ENCODE results near the gene ARID1B.

The ARID1B gene

GRCh38 chr6:157125531-157125930, 348.4 kb downstream of the ARID1B start:
- Histone ChIP-seq H3K4me1 (ENCODE audit: control insufficient read depth, low read depth, low read length) (no peaks in the 10 kb centered on the region), H3K27me3 (ENCODE audit: control insufficient read depth, insufficient read depth, low read length) (no peaks in the 10 kb centered on the region), H3K36me3 (ENCODE audit: control insufficient read depth, low read depth, low read length) (no peaks in the 10 kb centered on the region), H3K4me3 (ENCODE audit: low read length) (no peak overlapping the region), H3K9me3 (ENCODE audit: control insufficient read depth, low read depth, low read length) (no peaks in the 10 kb centered on the region), H3K27ac (ENCODE audit: low read length) (no peak overlapping the region), H3K9ac (ENCODE audit: low read length) (no peak overlapping the region)

- H3K27me3 ChIP-seq (ENCODE audit: control insufficient read depth, insufficient read depth, low read length): no peaks in the 10 kb centered on the region
- H3K36me3 ChIP-seq (ENCODE audit: control insufficient read depth, low read depth, low read length): no peaks in the 10 kb centered on the region
- H3K9ac ChIP-seq (ENCODE audit: low read length): no peak overlapping the region
- H3K27ac ChIP-seq (ENCODE audit: low read length): no peak overlapping the region
- H3K4me1 ChIP-seq (ENCODE audit: control insufficient read depth, low read depth, low read length): no peaks in the 10 kb centered on the region
- H3K9me3 ChIP-seq (ENCODE audit: control insufficient read depth, low read depth, low read length): no peaks in the 10 kb centered on the region
- H3K4me3 ChIP-seq (ENCODE audit: low read length): no peak overlapping the region
Observed at GRCh38 chr6:157126183-157127098, 349.3 kb downstream of the ARID1B start.

DNA sequence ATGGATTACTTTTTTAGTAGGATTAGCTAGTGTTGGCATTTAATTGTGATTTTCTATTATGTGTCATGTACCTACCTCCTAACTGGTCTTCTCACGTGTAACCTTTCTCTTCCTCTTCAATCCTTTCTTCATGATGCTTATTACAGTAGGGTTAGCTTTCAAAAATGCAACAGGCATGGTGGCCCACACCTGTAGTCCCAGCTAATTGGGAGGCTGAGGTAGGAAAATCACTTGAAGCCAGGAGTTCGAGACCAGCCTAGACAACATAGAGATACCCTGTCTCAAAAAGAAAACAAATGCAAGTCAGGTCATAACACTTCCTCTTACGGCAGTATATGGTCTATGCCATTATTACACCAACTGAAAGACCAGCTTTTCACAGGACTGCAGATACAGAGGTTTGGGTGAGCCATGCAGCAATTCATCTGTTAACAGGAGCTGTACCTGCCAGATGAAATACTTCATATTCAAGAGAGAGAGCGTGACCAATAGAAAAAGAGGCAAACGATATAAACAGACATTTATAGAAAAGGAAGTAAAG, 351.1 kb downstream of the ARID1B start:
- Histone ChIP-seq H3K4me3 (ENCODE audit: low read length) (no peak overlapping the region), H3K9ac (ENCODE audit: low read length) (no peak overlapping the region), H3K27ac (ENCODE audit: low read length) (no peak overlapping the region), H3K4me1 (ENCODE audit: control insufficient read depth, low read depth, low read length) (no peaks in the 10 kb centered on the region), H3K27me3 (ENCODE audit: control insufficient read depth, insufficient read depth, low read length) (no peaks in the 10 kb centered on the region), H3K36me3 (ENCODE audit: control insufficient read depth, low read depth, low read length) (peaks cover 5% of the 10 kb centered on the region), H3K9me3 (ENCODE audit: control insufficient read depth, low read depth, low read length) (no peaks in the 10 kb centered on the region)

- Histone ChIP-seq H3K36me3 (ENCODE audit: control insufficient read depth, low read depth, low read length) (peaks cover 23% of the 10 kb centered on the region), H3K4me1 (ENCODE audit: control insufficient read depth, low read depth, low read length) (no peaks in the 10 kb centered on the region), H3K27ac (ENCODE audit: low read length) (no peak overlapping the region), H3K27me3 (ENCODE audit: control insufficient read depth, insufficient read depth, low read length) (no peaks in the 10 kb centered on the region), H3K9ac (ENCODE audit: low read length) (no peak overlapping the region), H3K4me3 (ENCODE audit: low read length) (no peak overlapping the region), H3K9me3 (ENCODE audit: control insufficient read depth, low read depth, low read length) (no peaks in the 10 kb centered on the region)
Observed at GRCh38 chr6:157131250-157131649, 354.1 kb downstream of the ARID1B start.

DNA sequence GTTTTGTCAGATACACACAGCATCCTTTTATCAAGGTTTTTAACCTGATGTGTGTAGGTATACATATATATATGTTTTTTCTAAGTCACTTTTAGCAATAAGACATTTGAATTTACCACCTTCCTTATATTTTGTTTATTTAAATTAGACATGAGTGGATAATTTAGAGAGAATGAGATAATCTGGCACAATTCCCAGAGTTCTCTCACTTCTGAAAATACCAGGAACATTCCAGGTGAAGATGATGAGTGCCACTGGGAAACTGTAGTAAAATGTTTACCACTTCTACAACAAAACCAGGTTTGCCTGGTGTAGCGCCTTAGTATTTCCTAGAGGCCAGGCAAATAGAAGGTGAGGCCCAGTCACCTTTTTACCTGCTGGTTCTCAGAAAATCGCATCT, 356.7 kb downstream of the ARID1B start:
- H3K4me1 ChIP-seq (ENCODE audit: control insufficient read depth, low read depth, low read length): no peaks in the 10 kb centered on the region
- peaks cover 23% of the 10 kb centered on the region for H3K36me3 ChIP-seq (ENCODE audit: control insufficient read depth, low read depth, low read length)
- no peaks in the 10 kb centered on the region for H3K9me3 ChIP-seq (ENCODE audit: control insufficient read depth, low read depth, low read length)
- no peak overlapping the region for H3K9ac ChIP-seq (ENCODE audit: low read length)
- H3K4me3 ChIP-seq (ENCODE audit: low read length): no peak overlapping the region
- H3K27ac ChIP-seq (ENCODE audit: low read length): no peak overlapping the region
- H3K27me3 ChIP-seq (ENCODE audit: control insufficient read depth, insufficient read depth, low read length): no peaks in the 10 kb centered on the region

DNA sequence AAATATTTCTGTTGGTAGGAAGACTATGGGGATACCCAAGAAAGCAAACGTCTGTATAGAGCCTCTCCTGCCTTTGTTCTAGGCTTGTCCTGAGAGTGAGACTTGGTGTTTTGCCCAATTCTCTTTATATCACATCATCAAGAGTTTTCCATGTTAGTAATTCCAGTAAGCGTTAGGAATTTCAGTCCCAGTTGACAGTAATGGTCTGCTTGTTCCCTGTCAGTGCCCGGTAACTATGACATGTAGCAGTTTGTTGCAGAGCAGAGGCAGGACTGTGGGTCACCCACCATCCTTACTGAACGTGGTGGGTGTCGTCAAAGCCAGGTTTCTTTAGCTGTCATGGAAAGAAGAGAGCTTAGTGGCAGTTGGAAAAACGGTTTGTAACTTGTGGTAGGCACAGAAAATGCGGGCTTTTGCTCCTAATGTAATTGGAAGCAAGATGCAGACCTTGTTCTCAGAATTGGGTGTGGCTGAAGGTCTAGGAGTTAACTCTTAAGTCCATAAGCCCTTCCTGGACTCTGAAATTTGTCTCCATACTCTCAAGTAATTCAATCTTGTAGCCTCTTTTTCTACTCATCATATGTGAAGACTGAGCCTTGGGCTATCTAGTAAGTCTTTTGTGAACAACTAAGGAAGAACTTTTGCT, 357.3 kb downstream of the ARID1B start:
- no peak overlapping the region for H3K27ac ChIP-seq (ENCODE audit: low read length)

GRCh38 chr6:157135691-157136090, 358.5 kb downstream of the ARID1B start:
- H3K27ac ChIP-seq (ENCODE audit: low read length): no peak overlapping the region
- no peaks in the 10 kb centered on the region for H3K9me3 ChIP-seq (ENCODE audit: control insufficient read depth, low read depth, low read length)
- no peak overlapping the region for H3K9ac ChIP-seq (ENCODE audit: low read length)
- no peaks in the 10 kb centered on the region for H3K27me3 ChIP-seq (ENCODE audit: control insufficient read depth, insufficient read depth, low read length)
- peaks cover 23% of the 10 kb centered on the region for H3K36me3 ChIP-seq (ENCODE audit: control insufficient read depth, low read depth, low read length)
- no peak overlapping the region for H3K4me3 ChIP-seq (ENCODE audit: low read length)
- H3K4me1 ChIP-seq (ENCODE audit: control insufficient read depth, low read depth, low read length): no peaks in the 10 kb centered on the region

More for the DNA sequence above, 357.3 kb downstream of the ARID1B start:
- Histone ChIP-seq H3K9ac (ENCODE audit: low read length) (no peak overlapping the region), H3K36me3 (ENCODE audit: control insufficient read depth, low read depth, low read length) (peaks cover 23% of the 10 kb centered on the region), H3K4me3 (ENCODE audit: low read length) (no peak overlapping the region), H3K4me1 (ENCODE audit: control insufficient read depth, low read depth, low read length) (no peaks in the 10 kb centered on the region), H3K27me3 (ENCODE audit: control insufficient read depth, insufficient read depth, low read length) (no peaks in the 10 kb centered on the region), H3K9me3 (ENCODE audit: control insufficient read depth, low read depth, low read length) (no peaks in the 10 kb centered on the region)

- Histone ChIP-seq H3K36me3 (ENCODE audit: control insufficient read depth, low read depth, low read length) (peaks cover 30% of the 10 kb centered on the region), H3K4me1 (ENCODE audit: control insufficient read depth, low read depth, low read length) (no peaks in the 10 kb centered on the region), H3K9ac (ENCODE audit: low read length) (no peak overlapping the region), H3K9me3 (ENCODE audit: control insufficient read depth, low read depth, low read length) (no peaks in the 10 kb centered on the region), H3K27ac (ENCODE audit: low read length) (no peak overlapping the region), H3K27me3 (ENCODE audit: control insufficient read depth, insufficient read depth, low read length) (no peaks in the 10 kb centered on the region), H3K4me3 (ENCODE audit: low read length) (no peak overlapping the region)
Observed at GRCh38 chr6:157137501-157137900, 360.3 kb downstream of the ARID1B start.

DNA sequence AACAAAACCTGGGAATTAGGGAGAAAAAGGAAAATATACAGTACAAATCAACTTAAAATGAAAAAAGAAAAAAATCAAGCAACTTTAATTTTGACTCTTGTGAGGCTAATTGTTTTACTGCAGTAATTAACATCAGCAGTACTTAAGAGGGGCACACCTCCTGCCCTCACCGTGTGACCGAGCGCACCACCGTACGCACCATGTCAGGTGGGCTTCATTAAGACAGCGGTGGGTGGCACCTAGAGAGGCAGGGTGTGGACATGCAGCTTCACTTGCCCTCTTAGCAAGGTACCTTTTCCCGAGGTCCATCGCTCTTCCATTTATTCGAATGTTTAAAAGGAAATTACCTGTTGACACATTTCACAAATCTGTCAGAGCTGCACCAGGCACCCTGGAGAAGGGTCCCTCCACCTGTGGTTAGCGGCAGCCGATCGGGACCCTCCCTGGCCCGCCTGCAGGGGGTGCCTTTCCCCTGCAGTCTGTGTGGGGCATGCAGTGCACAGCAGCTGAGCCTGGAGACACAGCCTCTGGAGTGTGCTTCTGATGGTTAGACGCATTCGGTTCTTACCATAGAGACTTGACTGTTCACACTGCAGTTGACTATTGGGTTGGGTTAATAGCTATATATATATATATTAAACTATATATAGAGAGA, 362.0 kb downstream of the ARID1B start:
- H3K27me3 ChIP-seq (ENCODE audit: control insufficient read depth, insufficient read depth, low read length): no peaks in the 10 kb centered on the region
- H3K4me1 ChIP-seq (ENCODE audit: control insufficient read depth, low read depth, low read length): no peaks in the 10 kb centered on the region
- H3K27ac ChIP-seq (ENCODE audit: low read length): no peak overlapping the region
- peaks cover 16% of the 10 kb centered on the region for H3K36me3 ChIP-seq (ENCODE audit: control insufficient read depth, low read depth, low read length)
- H3K9me3 ChIP-seq (ENCODE audit: control insufficient read depth, low read depth, low read length): no peaks in the 10 kb centered on the region
- H3K9ac ChIP-seq (ENCODE audit: low read length): no peak overlapping the region
- no peak overlapping the region for H3K4me3 ChIP-seq (ENCODE audit: low read length)

DNA sequence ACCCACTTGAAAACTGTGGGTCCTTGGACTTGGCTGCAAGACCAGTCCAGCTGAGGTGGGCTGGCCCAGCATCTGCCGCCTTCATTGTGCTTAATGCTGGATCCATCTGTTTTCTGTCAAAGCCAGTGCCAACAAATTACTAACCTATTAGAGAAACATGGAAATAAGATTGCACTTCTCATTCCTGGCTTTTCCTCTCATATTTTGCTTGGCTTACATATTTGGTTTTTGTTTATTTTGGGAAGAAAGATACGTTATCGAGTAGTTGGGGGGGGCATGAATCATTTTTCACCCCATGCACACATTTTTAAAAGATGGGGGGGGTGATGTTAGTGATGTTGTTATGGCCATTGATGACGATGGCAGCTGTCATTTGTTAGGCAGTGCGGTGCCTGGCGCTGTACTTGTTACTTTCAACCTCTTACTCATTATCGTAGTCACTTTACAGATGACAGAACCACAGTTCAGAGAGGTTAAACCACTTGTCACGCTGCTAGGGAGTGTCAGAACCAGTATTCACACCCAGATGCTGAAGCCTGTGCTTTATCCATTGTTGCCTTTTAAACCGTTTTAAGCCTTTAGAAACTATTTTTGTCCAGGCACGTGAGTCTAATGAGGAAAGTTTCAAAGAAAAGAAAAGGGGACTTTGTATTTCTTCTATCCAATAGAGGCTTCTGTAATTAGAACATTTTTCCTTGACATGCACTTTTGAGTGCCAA, 366.2 kb downstream of the ARID1B start:
- peaks cover 7% of the 10 kb centered on the region for H3K36me3 ChIP-seq (ENCODE audit: control insufficient read depth, low read depth, low read length)
- no peak overlapping the region for H3K27ac ChIP-seq (ENCODE audit: low read length)
- no peaks in the 10 kb centered on the region for H3K27me3 ChIP-seq (ENCODE audit: control insufficient read depth, insufficient read depth, low read length)
- no peak overlapping the region for H3K4me3 ChIP-seq (ENCODE audit: low read length)
- H3K9me3 ChIP-seq (ENCODE audit: control insufficient read depth, low read depth, low read length): no peaks in the 10 kb centered on the region
- H3K4me1 ChIP-seq (ENCODE audit: control insufficient read depth, low read depth, low read length): peaks cover 18% of the 10 kb centered on the region
- H3K9ac ChIP-seq (ENCODE audit: low read length): no peak overlapping the region
